Omental fat pad (tissue), 4 donors: ENCODE data around the gene COL11A2. TPM values are rescaled to one million over a fixed set of nuclear protein-coding genes. Genes with fewer than 3 reads are reported as not detected.

Experiments
- ATAC-seq: fragments of 150-250 bp; one replicate; pipeline ENCODE4 v1.9.1; 2016; ENCODE audit warnings: mild to moderate bottlenecking, moderate library complexity; ENCODE audit not compliant: low FRiP score
- DNase-seq: peaks from one replicate; pipeline ENCODE4 v3.0.0-alpha.2; 2019; ENCODE audit warnings: low spot score
- total RNA-seq, 4 donors: library from RNA; depleted of rRNA; stranded (reverse); fragments of >200 nt; gene quantifications; one replicate each; pipeline ENCODE4 v1.1.0, GENCODE V29; 2016
- TF ChIP-seq, protein P1 (sequence below), 3 donors: fragments of 450-650 bp; IDR thresholded peaks; one replicate each; pipeline ENCODE4 v1.5.1; 2016 to 2017; ENCODE audit warnings: antibody characterized with exemption in 3 of 3, mild to moderate bottlenecking in 3 of 3, moderate library complexity in 2 of 3

COL11A2 gene
- total RNA-seq, 4 donors from 2014 or later, result 0.13 to 1.3 (median 0.53) TPM

DNA sequence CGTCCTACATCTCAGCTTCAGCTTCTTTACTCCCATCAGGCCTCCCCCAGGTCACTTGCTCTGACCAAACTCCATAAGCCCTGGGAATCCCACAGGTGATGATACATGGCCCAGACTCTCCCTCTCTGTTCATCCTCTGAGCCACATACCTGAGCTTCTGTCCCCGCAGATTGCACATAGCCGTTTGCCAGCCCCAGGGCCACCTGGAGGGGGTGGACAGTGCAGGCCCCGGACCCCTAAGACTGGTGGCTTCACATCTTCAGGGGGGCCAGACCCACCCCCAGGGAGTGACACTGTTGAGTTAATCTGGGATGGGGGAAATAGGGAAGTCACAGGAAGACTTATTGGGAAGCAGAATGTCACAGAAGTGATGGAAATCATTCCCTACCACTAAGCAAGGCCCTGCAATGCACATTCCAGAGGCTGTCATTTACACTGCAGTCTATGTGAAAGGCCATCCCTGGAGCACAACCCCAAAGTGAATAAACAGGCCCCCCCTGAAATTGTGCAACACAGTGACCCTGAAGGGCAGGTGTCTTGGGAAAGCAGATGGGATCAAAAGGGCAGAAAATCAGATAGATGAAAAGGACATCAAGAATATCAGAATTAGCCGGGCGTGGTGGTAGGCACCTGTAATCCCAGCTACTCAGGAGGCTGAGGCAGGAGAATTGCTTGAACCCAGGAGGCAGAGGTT, 6.0 kb upstream of the COL11A2 start:
- no peak for DNase-seq
- TF ChIP-seq, protein P1, sequence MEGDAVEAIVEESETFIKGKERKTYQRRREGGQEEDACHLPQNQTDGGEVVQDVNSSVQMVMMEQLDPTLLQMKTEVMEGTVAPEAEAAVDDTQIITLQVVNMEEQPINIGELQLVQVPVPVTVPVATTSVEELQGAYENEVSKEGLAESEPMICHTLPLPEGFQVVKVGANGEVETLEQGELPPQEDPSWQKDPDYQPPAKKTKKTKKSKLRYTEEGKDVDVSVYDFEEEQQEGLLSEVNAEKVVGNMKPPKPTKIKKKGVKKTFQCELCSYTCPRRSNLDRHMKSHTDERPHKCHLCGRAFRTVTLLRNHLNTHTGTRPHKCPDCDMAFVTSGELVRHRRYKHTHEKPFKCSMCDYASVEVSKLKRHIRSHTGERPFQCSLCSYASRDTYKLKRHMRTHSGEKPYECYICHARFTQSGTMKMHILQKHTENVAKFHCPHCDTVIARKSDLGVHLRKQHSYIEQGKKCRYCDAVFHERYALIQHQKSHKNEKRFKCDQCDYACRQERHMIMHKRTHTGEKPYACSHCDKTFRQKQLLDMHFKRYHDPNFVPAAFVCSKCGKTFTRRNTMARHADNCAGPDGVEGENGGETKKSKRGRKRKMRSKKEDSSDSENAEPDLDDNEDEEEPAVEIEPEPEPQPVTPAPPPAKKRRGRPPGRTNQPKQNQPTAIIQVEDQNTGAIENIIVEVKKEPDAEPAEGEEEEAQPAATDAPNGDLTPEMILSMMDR (IDR thresholded peaks at IDR 0.05), result no peak
- no peak for ATAC-seq

DNA sequence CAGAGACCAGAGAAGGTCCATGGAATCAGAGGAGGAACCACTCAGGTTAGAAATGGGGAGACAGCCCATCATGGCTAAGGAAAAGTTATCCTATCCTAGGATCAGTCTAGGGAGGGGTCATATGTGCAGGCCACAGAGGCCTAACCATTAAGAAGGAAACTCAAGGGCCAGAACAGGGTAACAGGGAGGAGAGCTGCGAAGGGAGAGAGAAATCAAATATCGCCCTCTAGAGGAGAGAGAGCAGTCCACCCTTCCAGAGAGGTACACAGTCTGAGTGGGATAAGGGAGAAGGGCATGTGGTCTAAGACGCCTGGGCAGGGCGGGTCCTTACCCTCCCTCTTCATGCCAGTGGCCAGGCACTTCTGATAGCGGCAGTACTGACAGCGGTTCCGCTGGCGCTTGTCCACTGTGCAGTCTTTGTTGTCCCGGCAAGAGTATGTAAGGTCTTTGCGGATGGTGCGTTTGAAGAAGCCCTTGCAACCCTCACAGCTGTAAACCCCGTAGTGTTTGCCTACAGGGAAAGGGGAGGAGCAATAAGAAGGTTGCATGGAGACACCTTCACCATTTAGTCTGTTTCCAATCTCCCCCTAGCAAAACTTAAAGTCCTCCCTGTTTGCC, 5.3 kb upstream of the COL11A2 start:
- DNase-seq (no peak), ATAC-seq (peak; percentile 65)
- TF ChIP-seq, protein P1 (IDR thresholded peaks at IDR 0.05), result no peak

DNA sequence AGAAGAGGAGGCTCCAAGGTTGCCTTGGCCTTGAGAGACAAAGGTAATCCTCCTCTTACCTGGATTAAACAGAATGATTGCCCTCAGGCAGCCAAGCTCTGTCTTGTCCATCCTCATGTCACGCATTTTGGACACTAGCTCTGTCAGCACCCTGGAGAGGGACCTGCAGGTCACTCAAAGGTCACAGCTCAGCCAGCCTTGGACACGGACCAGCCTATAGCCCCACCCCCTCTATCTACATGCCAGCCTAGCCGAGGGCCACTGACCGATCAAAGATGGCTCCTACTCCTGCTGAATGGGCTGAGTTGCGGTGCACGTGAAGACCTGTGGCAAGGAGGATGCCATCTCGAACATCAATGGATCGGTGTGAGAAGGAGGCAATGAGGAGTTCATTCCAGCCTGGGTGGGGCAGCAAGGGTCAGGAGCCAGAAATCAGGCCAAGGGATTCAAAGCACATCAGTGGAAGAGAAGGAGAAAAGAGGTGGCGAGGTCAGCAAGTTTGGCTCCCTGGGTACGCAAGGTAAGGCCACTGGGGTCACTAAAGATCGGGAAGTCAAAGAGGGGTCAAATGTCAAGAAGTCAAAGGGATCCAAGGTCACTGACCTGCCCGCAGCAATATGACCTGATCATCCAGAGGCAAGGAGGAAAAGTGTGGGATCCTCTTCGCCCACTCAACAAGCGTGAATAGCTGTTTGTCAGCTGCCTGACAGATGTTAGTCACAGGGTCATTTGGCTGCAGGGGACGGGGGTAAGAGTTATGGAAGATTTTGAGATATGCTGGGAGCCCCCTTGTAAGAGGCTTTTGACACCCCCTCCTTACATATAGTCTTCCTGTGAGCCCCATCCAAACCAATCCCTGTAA, 3.3 kb upstream of the COL11A2 start:
- TF ChIP-seq, protein P1 (IDR thresholded peaks at IDR 0.05), result no peak
- DNase-seq, result no peak
- ATAC-seq, result no peak

DNA sequence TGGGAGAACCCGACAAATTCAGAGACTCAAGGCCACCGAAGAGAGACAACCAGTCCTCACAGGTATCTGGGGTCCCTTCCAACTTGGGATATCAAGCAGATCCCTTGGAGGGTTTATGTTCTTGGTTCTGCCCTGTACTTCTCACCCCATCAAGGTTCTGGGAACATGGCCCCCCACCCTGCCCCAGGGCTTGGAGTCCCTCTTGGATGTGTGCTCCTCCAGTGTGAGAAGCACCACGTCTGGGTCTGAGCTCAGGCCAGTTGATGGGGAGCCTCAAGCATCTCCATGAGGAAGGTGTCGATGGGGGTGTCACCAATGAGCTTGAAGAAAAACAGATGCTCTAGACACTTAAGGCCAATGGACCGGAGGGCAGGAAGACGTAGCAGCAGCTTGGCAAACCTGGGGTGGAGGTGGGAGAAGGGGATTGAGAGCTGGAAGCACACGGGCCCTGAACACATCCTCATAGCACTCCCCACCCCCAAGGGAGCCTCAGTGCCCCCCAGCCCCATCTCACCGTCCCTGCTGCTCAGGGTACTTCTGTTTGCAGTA, 2.2 kb upstream of the COL11A2 start:
- ATAC-seq (no peak), DNase-seq (no peak)
- TF ChIP-seq, protein P1 (IDR thresholded peaks at IDR 0.05), result no peak

DNA sequence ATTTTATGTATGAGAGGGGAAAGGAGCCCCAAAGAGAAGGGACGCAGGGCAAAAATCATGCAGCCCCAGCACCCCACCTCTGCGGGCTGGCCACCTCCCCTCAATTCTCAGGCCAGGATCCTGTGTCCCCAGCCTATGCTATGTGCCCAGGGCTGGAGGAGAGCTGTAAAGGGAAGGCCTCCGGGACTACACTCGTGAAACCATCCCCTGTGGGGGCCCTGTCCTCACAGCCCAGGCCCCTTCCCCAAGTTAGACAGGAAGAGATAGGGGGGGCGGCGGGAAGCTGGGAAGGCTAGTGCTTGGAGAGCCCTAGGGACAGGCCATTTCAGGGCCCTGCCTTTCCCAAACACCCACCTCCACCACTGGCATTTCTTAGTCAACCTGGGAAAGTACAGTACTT, 1.4 kb upstream of the COL11A2 start:
- DNase-seq, result no peak
- TF ChIP-seq, protein P1 (IDR thresholded peaks at IDR 0.05), result no peak
- ATAC-seq, result no peak

DNA sequence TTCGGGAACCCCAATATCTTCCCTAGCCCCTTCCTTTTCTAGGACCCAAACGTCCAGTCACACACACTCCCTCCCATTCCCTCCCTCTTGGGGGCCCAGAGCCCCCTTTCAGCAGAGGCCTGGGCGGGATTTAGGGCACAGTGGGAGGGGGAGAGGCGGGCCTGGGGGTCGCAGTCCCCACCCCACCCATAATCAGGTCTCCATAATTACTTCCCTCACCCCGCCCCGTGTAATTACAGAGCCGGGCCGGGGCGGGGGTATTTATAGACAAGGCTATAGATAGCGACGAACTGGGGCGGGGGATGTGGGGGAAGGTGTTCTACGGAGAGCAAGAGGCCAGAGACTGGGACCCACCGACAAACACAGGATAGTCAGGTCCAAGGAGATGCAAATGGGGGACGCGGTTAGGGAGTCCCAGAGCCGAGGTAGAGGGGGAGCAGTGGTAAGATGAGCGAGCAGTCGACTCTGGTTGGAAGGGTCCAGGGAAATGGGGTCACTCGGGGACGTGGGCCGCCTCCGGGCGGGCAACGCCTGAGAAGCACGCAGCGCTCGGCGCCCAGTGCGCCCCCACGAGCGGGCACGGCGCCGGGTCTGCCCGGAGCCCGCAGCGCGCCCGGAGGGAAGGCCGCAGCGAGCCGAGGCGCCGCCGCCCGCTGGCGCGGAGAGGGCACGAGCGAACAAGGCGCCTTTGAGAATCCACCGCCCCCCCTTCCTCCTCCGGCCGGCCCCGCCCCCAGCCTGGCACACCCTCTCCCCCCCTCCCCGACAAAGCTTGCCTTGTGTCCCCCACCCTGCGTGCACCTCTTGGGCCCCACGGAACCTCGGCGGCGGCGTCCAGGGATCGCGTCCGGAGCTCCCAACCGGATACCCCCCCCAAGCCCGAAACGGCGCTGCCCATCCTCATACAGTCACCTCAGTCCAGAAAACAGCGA, 670 bp upstream of the COL11A2 start:
- TF ChIP-seq, protein P1 (IDR thresholded peaks at IDR 0.05), result no peak
- ATAC-seq, result peak; percentile 33
- DNase-seq, result no peak
